ENCODE results near the gene LAD1.
A peak's percentile ranks its signal among the peaks of the same experiment; 100 is the strongest.

The LAD1 gene, protein sequence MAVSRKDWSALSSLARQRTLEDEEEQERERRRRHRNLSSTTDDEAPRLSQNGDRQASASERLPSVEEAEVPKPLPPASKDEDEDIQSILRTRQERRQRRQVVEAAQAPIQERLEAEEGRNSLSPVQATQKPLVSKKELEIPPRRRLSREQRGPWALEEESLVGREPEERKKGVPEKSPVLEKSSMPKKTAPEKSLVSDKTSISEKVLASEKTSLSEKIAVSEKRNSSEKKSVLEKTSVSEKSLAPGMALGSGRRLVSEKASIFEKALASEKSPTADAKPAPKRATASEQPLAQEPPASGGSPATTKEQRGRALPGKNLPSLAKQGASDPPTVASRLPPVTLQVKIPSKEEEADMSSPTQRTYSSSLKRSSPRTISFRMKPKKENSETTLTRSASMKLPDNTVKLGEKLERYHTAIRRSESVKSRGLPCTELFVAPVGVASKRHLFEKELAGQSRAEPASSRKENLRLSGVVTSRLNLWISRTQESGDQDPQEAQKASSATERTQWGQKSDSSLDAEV

GRCh38 chr1:201399018-201399351, at the start of gene LAD1:
LAD1 (minus strand) TSS chr1:201399324; CDS start chr1:201399306, 18 bp downstream.
- no peak for DNase-seq

- DNase-seq, result peak; percentile 76
Measured at GRCh38 chr1:201447903-201448871, 49.1 kb upstream of the LAD1 start.

DNA sequence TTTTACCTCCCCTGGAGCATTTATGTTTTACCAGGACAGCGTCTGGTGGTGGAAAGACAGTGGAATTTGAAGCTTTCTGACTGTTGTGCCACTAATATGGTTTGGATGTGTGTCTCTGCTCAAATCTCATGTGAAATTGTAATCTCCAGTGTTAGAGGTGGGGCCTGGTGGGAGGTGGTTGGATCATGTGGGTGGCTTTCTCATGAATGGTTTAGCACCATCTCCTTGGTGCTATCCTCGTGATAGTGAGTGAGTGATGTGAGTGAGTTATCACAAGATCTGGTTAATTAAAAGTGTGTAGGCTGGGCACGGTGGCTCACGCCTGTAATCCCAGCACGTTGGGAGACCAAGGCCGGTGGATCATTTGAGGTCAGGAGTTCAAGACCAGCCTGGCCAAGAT, 46.2 kb upstream of the LAD1 start:
- DNase-seq, result no peak

GRCh38 chr1:201444792-201445191, 45.7 kb upstream of the LAD1 start:
- DNase-seq, result no peak

DNA sequence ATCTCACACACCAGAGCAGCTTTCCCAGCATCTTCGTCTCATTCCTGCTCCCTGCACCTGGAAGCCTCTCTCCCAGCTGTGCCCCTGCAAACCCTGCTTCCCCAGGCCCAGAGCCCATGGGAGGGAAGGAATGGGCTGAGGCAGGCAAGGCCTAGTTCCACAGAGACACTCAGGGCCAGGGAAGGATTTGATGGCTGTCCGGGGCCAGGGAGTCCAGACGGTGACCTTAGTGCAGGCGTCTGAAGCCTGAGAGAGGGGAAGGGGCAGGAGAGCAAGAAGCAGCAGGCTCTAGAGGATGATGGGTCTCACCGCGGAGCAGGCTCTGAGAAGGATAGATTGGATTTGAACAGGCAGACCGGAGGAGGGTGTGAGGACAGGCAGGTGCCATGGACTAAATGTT, 44.6 kb upstream of the LAD1 start:
- DNase-seq, result no peak

GRCh38 chr1:201436969-201437368, 37.8 kb upstream of the LAD1 start:
- DNase-seq, result no peak

DNA sequence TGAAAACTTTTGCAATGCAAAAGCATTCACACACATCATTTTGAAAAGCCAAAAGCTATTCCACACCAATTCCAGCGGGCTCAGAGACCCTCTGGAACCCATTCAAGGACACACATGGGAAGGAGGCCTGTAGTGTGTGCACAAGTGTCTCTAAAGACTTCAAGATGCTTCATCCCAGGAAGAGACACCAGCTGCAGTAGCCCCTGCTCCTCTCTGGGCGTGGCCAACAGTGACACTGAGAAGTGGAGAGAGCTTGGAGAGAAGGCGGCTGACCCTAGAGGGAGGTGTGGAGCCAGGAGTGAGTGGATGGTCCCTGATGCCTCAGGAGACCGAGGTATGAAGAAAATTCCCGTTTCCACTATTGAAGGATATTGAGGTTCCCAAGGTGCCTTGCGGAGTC, 37.3 kb upstream of the LAD1 start:
- no peak for DNase-seq

GRCh38 chr1:201434266-201434665, 35.1 kb upstream of the LAD1 start:
- DNase-seq, result no peak

- DNase-seq, result no peak
Measured at GRCh38 chr1:201433609-201434008, 34.5 kb upstream of the LAD1 start.

GRCh38 chr1:201430776-201431175, 31.7 kb upstream of the LAD1 start:
- DNase-seq, result no peak

DNA sequence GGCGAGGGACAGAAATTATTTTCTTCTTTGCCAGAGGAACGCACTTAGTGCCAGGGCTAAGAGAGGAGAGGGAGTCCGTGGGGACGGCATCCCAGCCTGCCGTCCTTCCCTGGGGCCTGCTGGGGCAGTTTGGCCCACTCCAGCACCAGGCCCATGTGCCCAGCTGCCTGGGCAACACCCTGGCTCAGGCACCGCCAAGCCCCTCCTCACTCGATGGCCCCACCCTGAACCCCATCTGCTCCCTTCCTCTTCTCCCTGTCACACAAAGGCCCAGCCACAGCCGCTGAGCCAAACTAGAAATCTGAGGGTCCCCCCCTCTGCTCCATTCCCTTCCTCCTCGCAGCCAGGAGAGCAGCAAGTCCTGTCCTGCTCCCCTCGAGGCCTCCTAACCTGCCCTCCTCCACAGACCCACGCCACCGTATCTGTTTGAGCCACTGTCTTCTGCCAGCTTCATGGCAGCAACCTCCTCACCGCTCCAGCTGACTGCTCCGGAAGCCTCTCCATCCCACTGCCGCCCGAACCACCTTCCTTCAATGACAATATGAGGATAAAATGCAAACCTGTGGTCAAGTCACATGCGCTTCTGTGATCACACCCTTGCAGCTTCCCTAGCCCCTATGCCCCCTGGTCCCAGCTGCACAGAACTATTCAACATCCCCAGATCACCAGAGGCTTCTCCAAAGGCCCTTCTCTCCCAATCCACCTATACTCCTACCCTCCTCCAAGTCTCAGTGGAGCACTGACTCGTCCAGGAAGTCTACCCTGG, 30.8 kb upstream of the LAD1 start:
- DNase-seq, result no peak

- no peak for DNase-seq
Measured at GRCh38 chr1:201427963-201428362, 28.8 kb upstream of the LAD1 start.

GRCh38 chr1:201426479-201427310, 27.6 kb upstream of the LAD1 start:
- no peak for DNase-seq

- DNase-seq, result no peak
Measured at GRCh38 chr1:201424146-201424545, 25.0 kb upstream of the LAD1 start.

- no peak for DNase-seq
Measured at GRCh38 chr1:201423655-201424054, 24.5 kb upstream of the LAD1 start.

- DNase-seq, result no peak
Measured at GRCh38 chr1:201422436-201423030, 23.4 kb upstream of the LAD1 start.

- no peak for DNase-seq
Measured at GRCh38 chr1:201422026-201422425, 22.9 kb upstream of the LAD1 start.

DNA sequence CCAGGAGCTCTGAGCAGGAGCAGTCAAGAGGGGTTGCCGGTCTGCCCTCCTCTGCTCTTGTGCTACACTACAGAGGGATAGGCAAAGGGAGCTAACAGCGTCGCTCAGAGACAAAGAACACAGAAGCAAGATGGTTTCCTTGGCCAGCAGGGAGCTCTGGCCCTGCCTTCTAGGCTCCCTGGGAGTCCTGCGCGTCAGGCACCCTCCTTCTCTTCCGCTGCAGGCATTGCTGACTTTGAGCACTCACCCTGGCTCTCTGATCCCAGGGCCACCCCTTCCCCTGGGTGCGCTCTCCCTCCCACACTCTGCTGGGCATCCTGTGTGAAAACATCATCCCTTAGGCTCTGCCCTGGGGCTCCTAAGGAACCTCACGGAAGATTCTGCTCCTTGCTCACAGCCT, 21.9 kb upstream of the LAD1 start:
- DNase-seq, result no peak

DNA sequence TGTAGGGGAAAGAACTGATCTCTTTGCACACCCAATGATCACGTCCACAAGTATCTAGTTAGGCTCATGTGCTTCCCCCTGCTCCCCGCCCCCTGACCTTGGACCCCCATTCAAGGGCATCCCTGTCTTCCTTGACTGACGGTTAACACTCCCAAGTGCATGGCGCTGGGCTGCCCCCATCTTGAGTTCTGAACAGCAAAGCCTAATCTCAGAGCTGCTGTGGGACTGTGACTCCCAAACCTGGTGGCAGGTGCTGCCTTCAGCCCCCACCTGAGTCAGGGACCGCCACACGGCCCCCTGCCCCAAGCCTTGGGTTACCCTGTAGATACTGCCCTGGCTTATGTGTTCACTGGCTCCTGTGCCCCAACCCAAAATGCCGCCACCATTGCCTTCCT, 21.5 kb upstream of the LAD1 start:
- DNase-seq, result no peak

DNA sequence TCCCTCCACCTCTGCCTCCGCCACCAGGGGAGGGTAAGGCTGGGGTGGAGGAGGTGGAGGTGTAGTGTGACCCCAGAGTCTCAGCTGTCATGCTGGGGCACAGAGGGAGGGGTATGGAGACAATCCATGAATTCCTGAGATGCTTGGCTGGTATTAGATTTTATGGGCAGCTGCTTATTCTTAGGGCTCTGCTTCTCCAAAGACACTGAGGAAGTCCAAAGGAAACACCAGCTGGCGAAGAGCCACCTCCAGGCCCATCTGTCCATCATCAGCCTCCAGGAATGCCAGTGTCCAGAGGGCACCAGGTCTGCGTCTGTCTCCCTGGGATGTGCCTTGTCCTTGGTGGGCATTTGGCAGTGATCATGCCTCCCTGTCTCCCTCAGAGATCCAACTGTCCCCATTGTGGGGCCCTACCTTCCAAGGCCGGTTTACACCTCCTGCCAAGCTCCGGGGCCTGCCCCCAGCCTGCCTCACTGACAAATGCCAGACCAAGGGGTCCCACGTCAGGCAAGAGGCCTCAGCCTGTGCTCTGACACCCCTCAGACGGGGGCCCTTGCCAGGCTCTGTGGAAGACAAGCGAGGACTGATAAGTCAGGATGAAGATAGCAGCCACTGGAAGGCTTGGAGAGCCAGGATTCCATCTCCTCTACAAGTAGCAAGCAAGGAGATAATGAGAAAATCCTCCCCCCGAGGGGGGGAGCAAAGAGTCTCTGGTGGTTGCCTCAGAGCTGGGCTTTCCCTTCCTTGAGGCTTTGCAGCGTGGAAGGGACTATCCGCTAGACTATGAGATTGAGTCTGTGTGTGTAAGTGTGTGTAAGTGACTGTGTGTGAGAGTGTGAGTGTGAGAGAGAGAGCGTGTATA, 20.9 kb upstream of the LAD1 start:
- no peak for DNase-seq

DNA sequence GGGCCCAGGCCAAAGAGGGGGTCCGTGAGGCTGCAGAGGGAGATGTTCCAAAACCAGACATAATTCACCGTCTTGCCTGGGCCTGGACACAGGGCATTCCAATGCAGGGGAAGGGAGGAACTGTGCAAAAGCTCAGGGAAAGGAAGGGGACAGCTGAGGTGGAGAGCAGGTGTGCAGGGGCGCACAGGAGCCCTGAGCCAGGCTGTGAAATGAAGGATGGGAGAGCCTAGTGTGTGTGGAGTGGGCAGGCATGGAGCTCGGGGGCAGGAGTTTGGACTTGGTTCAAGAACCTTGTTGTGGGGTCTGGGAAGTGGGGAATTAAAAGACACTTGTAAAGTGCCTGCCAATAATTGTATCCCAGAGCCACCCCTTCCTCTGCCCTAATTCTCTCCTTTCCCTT, 20.1 kb upstream of the LAD1 start:
- DNase-seq, result no peak
